ENCODE data around the gene TMEM248. TPM values are rescaled to one million over a fixed set of nuclear protein-coding genes. Genes with fewer than 3 reads are reported as not detected.

The TMEM248 gene
- total and polyA plus RNA-seq, 2 of the 13 experiments (the other 11 are each of a cell fraction or from before 2014, with no cell fraction given) = 54.3 to 109 TPM

- no peak overlapping the region for H3K4me2 ChIP-seq (ENCODE audit: low read depth, low read length)
- no peaks in the 10 kb centered on the region for H3K9me3 ChIP-seq (ENCODE audit: low read length)
- WGBS (ENCODE audit: low lambda C conversion rate) = 97% methylated on average over 4 of the region's 5 CpGs
- no peak overlapping the region for H3K4me3 ChIP-seq (replicated peaks in 1 of 3; ENCODE audit: insufficient read depth in 1 of 3, low read depth in 2 of 3, low read length in 3 of 3)
- intact Hi-C loops (cut with micrococcal nuclease; ENCODE audit: unreplicated experiment) = no loop called here
- DNase-seq (ENCODE audit: low spot score) (no peak), ATAC-seq (peak; percentile 43; the same call in 2 of the 3 replicates), FAIRE-seq (no peak)
- H3K79me2 ChIP-seq (ENCODE audit: insufficient read depth, low read length) = peaks cover 78% of the 10 kb centered on the region
- H3K4me1 ChIP-seq (ENCODE audit: insufficient read depth, low read length) = peaks cover 27% of the 10 kb centered on the region
- no TSS peak for BruUV-seq (replicated peaks)
- no peak overlapping the region for H3K27ac ChIP-seq (ENCODE audit: extremely low read length, insufficient read depth, low read length)
- ChIA-PET POLR2A (interaction anchor here (1.0 to 1.5 kb wide), 3 partner anchors 10 to 66 kb away, joined by 3 to 7 read pairs (median 7); partner anchors contain the start of genes TMEM248 and TYW1), CTCF (ENCODE audit: low intra/inter-chr PET ratio, low total read pairs) (no interaction called here)
- H3K9ac ChIP-seq (ENCODE audit: insufficient read depth, low read depth, low read length) = no peak overlapping the region
- in situ Hi-C loops (cut with HindIII; ENCODE audit: extremely low pct_ligation_motif_present, low pct_unique_long_range_greater_than_20kb) = no loop called here
- no peaks in the 10 kb centered on the region for H4K20me1 ChIP-seq (ENCODE audit: insufficient read depth, low read length)
- TF ChIP-seq PRDM15 (CRISPR knock-in tag; IDR thresholded peaks at IDR 0.05) (peak; percentile 98), DNMT3B (CRISPR knock-in tag; conservative IDR thresholded peaks at IDR 0.05) (no peak)
- peaks cover 0 to 10% of the 10 kb centered on the region in 2 experiments; a peak in 4 of 5 replicates for H3K36me3 ChIP-seq (replicated peaks in 1 of 2; ENCODE audit: control insufficient read depth in 1 of 2, insufficient read depth in 2 of 2, low read length in 2 of 2)
- H2AFZ ChIP-seq (ENCODE audit: low read length) = no peak overlapping the region
- no peaks in the 10 kb centered on the region for H3K27me3 ChIP-seq (ENCODE audit: control insufficient read depth in 1 of 2, insufficient read depth in 2 of 2, low read length in 2 of 2)
These were observed 9.3 kb downstream of the TMEM248 start for GRCh38 chr7:66930341-66930740.

- H3K4me3 ChIP-seq (replicated peaks in 1 of 3; ENCODE audit: insufficient read depth in 1 of 3, low read depth in 2 of 3, low read length in 3 of 3) = no peak overlapping the region
- no TSS peak for BruUV-seq (replicated peaks)
- DNase-seq (ENCODE audit: low spot score) = no peak
- WGBS (ENCODE audit: low lambda C conversion rate) = 97% methylated on average over 4 of the region's 4 CpGs
- no peak overlapping the region for H3K9ac ChIP-seq (ENCODE audit: insufficient read depth, low read depth, low read length)
- no peaks in the 10 kb centered on the region for H3K9me3 ChIP-seq (ENCODE audit: low read length)
- POLR2A ChIA-PET = no interaction called here
- H3K4me2 ChIP-seq (ENCODE audit: low read depth, low read length) = no peak overlapping the region
- no peak overlapping the region for H3K27ac ChIP-seq (ENCODE audit: extremely low read length, insufficient read depth, low read length)
- H3K4me1 ChIP-seq (ENCODE audit: insufficient read depth, low read length) = no peaks in the 10 kb centered on the region
- CTCF ChIA-PET (ENCODE audit: low intra/inter-chr PET ratio, low total read pairs) = no interaction called here
- intact Hi-C loops (cut with micrococcal nuclease; ENCODE audit: unreplicated experiment) (no loop called here), in situ Hi-C loops (cut with HindIII; ENCODE audit: extremely low pct_ligation_motif_present, low pct_unique_long_range_greater_than_20kb) (no loop called here)
- peaks cover 0 to 6% of the 10 kb centered on the region in 2 experiments; a peak in 3 of 5 replicates for H3K36me3 ChIP-seq (replicated peaks in 1 of 2; ENCODE audit: control insufficient read depth in 1 of 2, insufficient read depth in 2 of 2, low read length in 2 of 2)
- no peaks in the 10 kb centered on the region for H3K27me3 ChIP-seq (ENCODE audit: control insufficient read depth in 1 of 2, insufficient read depth in 2 of 2, low read length in 2 of 2)
- FAIRE-seq = peak; percentile 23
- H4K20me1 ChIP-seq (ENCODE audit: insufficient read depth, low read length) = no peaks in the 10 kb centered on the region
- H2AFZ ChIP-seq (ENCODE audit: low read length) = no peak overlapping the region
- ATAC-seq = no peak
- peaks cover 76% of the 10 kb centered on the region for H3K79me2 ChIP-seq (ENCODE audit: insufficient read depth, low read length)
- TF ChIP-seq ZNF784 (CRISPR knock-in tag; IDR thresholded peaks at IDR 0.05; ENCODE audit: borderline replicate concordance) (no peak), ZNF20 (CRISPR knock-in tag; IDR thresholded peaks at IDR 0.05) (no peak), ZNF749 (CRISPR knock-in tag; IDR thresholded peaks at IDR 0.05; ENCODE audit: borderline replicate concordance) (no peak), KDM1A (CRISPR knock-in tag; IDR thresholded peaks at IDR 0.05) (no peak), CEBPZ (IDR thresholded peaks at IDR 0.05; ENCODE audit: low read length) (no peak), ZBTB14 (CRISPR knock-in tag; IDR thresholded peaks at IDR 0.05) (no peak), ZNF891 (CRISPR knock-in tag; IDR thresholded peaks at IDR 0.05) (no peak)
These were observed 12.4 kb downstream of the TMEM248 start for GRCh38 chr7:66933469-66933868.
